Measurements from ENCODE around the gene CUBN. TPM values are rescaled to one million over a fixed set of nuclear protein-coding genes. Genes with fewer than 3 reads are reported as not detected.

Gene CUBN
- total RNA-seq, 1 experiment from 2014 or later = 0.07 TPM

DNA sequence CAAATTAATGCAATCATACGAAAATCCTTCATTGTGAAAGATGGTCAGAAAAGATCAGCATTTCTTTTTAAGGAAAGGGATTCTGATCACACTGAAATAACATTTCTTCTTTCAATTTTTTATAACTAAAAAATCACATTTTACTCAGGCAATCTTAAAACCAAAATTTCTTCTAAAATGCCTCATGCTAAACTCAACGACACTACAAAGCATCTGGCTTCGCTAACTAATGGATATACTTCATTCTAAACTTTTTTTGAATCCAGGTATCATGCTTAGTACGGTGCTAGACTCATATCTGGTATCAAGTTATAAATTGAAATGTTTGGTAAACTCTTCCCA, 100.4 kb downstream of the CUBN start:
- no TSS peak for BruUV-seq (replicated peaks)
- no peak for DNase-seq
- no peak overlapping the region for H3K4me2 ChIP-seq
- ChIA-PET POLR2A (ENCODE audit: unreplicated experiment) (no interaction called here), CTCF (no interaction called here)
- H3K36me3 ChIP-seq (ENCODE audit: low read depth) = no peaks in the 10 kb centered on the region
- no peaks in the 10 kb centered on the region for H3F3A ChIP-seq (ENCODE audit: insufficient read depth, low read depth)
- H2AFZ ChIP-seq = no peak overlapping the region
- H3K9me3 ChIP-seq (ENCODE audit: insufficient read depth, low read depth) = no peaks in the 10 kb centered on the region
- H3K27me3 ChIP-seq (ENCODE audit: insufficient read depth, low read depth) = no peaks in the 10 kb centered on the region
- TF ChIP-seq EZH2 (IDR thresholded peaks at IDR 0.05; ENCODE audit: low read depth) = no peak
- TF ChIP-seq, protein P1, sequence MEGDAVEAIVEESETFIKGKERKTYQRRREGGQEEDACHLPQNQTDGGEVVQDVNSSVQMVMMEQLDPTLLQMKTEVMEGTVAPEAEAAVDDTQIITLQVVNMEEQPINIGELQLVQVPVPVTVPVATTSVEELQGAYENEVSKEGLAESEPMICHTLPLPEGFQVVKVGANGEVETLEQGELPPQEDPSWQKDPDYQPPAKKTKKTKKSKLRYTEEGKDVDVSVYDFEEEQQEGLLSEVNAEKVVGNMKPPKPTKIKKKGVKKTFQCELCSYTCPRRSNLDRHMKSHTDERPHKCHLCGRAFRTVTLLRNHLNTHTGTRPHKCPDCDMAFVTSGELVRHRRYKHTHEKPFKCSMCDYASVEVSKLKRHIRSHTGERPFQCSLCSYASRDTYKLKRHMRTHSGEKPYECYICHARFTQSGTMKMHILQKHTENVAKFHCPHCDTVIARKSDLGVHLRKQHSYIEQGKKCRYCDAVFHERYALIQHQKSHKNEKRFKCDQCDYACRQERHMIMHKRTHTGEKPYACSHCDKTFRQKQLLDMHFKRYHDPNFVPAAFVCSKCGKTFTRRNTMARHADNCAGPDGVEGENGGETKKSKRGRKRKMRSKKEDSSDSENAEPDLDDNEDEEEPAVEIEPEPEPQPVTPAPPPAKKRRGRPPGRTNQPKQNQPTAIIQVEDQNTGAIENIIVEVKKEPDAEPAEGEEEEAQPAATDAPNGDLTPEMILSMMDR (conservative IDR thresholded peaks at IDR 0.05) = no peak
- H3K27ac ChIP-seq = no peak overlapping the region
- H3K9me2 ChIP-seq (ENCODE audit: insufficient read depth) = no peaks in the 10 kb centered on the region
- intact Hi-C loops (cut with micrococcal nuclease; ENCODE audit: unreplicated experiment) = loop anchor here (10.0 kb wide), 2 partner anchors 176 to 184 kb away; partner anchors contain the start of gene TRDMT1
- no peaks in the 10 kb centered on the region for H4K20me1 ChIP-seq (ENCODE audit: insufficient read depth)
- H3K79me2 ChIP-seq (ENCODE audit: low read depth) = no peaks in the 10 kb centered on the region
- no peak overlapping the region for H3K4me3 ChIP-seq
- no peaks in the 10 kb centered on the region for H3K4me1 ChIP-seq (replicated peaks; ENCODE audit: insufficient read depth)

DNA sequence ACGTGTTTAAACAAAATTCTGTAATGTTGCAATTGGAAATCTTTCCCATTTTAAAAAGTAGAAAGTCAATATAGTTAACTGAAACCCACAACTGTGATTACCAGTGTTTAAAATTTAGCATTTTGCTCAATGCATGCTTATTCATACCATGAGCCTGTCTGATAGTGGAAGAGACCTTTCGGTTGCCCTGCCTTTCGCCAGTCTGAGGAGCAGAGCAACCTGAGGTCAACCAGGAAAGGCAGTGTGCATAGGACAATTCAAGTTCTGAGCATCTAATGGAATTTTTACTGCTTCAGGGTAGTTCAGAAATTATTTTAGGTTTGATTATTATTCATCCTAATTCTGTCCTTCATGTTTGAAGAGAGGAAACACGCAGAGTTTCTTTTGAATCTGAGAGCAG, 100.8 kb downstream of the CUBN start:
- no TSS peak for BruUV-seq (replicated peaks)
- H3K9me2 ChIP-seq (ENCODE audit: insufficient read depth) = no peaks in the 10 kb centered on the region
- H3K9me3 ChIP-seq (ENCODE audit: insufficient read depth, low read depth) = no peaks in the 10 kb centered on the region
- POLR2A ChIA-PET (ENCODE audit: unreplicated experiment) = no interaction called here
- TF ChIP-seq EZH2 (IDR thresholded peaks at IDR 0.05; ENCODE audit: low read depth) = no peak
- TF ChIP-seq, protein P1 (conservative IDR thresholded peaks at IDR 0.05) = no peak
- no peaks in the 10 kb centered on the region for H3K27me3 ChIP-seq (ENCODE audit: insufficient read depth, low read depth)
- DNase-seq = no peak
- H4K20me1 ChIP-seq (ENCODE audit: insufficient read depth) = no peaks in the 10 kb centered on the region
- no peaks in the 10 kb centered on the region for H3F3A ChIP-seq (ENCODE audit: insufficient read depth, low read depth)
- CTCF ChIA-PET = no interaction called here
- H2AFZ ChIP-seq = no peak overlapping the region
- peaks cover 3% of the 10 kb centered on the region for H3K4me1 ChIP-seq (replicated peaks; ENCODE audit: insufficient read depth)
- H3K4me2 ChIP-seq = no peak overlapping the region
- H3K79me2 ChIP-seq (ENCODE audit: low read depth) = no peaks in the 10 kb centered on the region
- no peak overlapping the region for H3K27ac ChIP-seq
- intact Hi-C loops (cut with micrococcal nuclease; ENCODE audit: unreplicated experiment) = loop anchor here (10.0 kb wide), 2 partner anchors 176 to 184 kb away; partner anchors contain the start of gene TRDMT1
- H3K4me3 ChIP-seq = no peak overlapping the region
- H3K36me3 ChIP-seq (ENCODE audit: low read depth) = no peaks in the 10 kb centered on the region

DNA sequence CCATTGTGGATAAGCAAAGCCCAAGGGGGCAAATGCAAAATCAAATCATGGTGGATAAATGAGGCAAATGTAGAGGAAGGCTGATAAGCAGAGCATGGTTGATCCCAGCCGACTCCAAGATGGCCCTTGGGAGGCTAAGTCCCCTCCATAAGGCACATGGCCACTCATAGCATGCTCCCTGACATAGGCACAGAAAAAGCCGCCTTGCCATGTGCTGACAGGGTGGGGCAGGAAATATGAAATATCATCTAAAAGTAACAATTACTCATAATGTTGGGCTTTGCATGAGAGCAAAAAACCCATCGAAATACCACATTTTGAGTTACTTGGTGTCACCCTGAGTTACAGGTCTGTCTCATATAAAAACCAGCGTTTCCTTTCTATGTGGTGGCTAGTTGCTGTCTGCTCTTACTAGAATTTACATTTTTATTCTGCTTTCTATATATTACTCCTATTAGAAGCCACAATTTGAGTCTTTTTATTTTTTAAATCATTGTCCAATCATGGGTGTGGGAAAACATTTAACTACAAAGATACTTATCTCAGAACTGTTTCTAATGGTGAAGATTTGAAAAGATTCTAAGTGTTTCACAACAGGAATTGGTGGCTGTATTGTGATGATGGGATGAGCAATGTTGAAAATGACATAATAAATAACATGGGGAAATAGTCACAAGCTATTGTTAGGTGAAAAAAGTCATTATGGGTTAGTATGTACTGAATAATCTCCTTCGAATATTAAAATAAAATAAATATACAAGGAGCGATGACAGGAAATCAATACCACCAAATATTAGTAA, 102.7 kb downstream of the CUBN start:
- no peak overlapping the region for H3K4me2 ChIP-seq
- no peak for DNase-seq
- POLR2A ChIA-PET (ENCODE audit: unreplicated experiment) = no interaction called here

More for the DNA sequence above, 102.7 kb downstream of the CUBN start:
- Histone ChIP-seq H3K27ac (no peak overlapping the region), H3K9me3 (ENCODE audit: insufficient read depth, low read depth) (no peaks in the 10 kb centered on the region), H3K27me3 (ENCODE audit: insufficient read depth, low read depth) (no peaks in the 10 kb centered on the region), H4K20me1 (ENCODE audit: insufficient read depth) (no peaks in the 10 kb centered on the region), H3K79me2 (ENCODE audit: low read depth) (no peaks in the 10 kb centered on the region), H3K36me3 (ENCODE audit: low read depth) (no peaks in the 10 kb centered on the region), H2AFZ (no peak overlapping the region), H3K4me1 (replicated peaks; ENCODE audit: insufficient read depth) (peaks cover 11% of the 10 kb centered on the region), H3F3A (ENCODE audit: insufficient read depth, low read depth) (no peaks in the 10 kb centered on the region), H3K9me2 (ENCODE audit: insufficient read depth) (no peaks in the 10 kb centered on the region), H3K4me3 (no peak overlapping the region)
- TF ChIP-seq, protein P1 (conservative IDR thresholded peaks at IDR 0.05) = no peak
- TF ChIP-seq EZH2 (IDR thresholded peaks at IDR 0.05; ENCODE audit: low read depth) = no peak
- CTCF ChIA-PET = no interaction called here
- intact Hi-C loops (cut with micrococcal nuclease; ENCODE audit: unreplicated experiment) = loop anchor here (10.0 kb wide), 2 partner anchors 178 to 182 kb away; partner anchors contain the start of gene TRDMT1
- BruUV-seq (replicated peaks) = no TSS peak
